Measurements from ENCODE around the gene HAAO.
"Not testable (repeated sequence)": the region's sequence is repeated elsewhere in the genome, so short reads cannot be mapped to it uniquely, and the experiment has no call there.

The HAAO gene

DNA sequence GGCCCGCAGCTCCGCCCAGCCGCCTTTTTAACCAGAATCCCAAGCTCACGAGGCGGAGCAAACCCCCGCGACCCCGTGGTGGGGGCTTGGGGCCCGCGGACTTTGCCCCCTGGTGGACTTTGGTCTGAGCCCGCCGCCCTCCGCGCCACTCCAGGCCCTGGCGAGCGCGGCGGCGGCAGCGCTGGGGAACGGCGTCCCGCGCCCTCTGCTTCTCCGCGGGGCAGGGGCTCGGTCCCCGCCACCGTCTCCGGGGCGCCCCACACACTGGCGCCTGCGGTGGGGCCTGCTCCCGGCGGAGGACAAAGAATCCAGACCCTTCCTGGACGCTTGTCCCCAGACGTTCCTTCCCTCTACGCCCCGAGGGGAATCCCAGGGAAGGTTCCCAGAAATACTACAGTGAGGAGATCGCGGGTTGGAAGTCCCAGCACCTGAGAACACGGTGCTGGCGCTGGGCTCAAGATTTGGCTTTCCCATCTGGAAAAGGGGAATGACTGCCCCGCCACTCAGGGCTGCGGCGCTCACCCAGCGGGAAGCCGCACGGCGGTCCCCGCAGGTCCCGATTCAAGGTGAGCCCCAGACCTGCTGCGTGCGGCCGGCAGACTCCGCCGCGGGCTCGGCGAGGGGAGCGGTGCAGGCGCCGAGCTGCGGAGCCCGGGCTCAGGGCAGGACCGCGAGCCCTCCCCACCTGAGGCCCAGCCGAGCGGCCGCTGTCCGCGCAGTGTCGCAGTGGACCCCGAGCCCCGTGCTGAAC is at the start of gene HAAO:
Gene HAAO (minus strand): TSS at position 1 of the 751 bp plus-strand sequence. CDS start 47 bp downstream, outside the sequence.
- peak within 1 kb of the TSS; percentile 58 for H3K4me3 ChIP-seq
- DNase-seq (ENCODE audit: low spot score in 2 of 2), result peak; percentile 58 to 79
- in situ Hi-C loops (cut with MboI; ENCODE audit: low sequenced_read_pairs), result no loop called here

DNA sequence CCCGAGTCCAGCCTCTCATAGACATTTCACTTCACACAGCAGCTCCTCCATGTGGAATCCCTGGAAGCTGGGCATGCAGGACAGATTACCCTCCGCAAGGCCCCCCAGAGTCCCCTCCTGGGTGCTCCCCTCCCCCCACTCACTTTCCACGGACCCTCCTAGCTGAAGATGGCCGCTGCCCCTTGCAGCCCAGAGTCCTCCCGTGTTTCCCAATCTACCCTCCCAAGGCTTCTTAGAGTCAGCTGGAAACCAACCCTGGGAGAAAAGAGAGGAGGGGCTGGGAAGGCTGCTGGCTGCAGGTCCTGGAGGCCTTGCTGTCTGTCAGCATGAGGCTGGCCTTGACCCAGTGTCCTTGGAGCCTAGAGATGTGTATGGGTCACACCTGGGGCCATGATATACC is 49.0 kb upstream of the HAAO start:
- no peaks in the 10 kb centered on the region for H3K36me3 ChIP-seq (replicated peaks)
- DNase-seq (ENCODE audit: low spot score in 2 of 2), result no peak
- H3K9me3 ChIP-seq, result no peaks in the 10 kb centered on the region
- H3K4me3 ChIP-seq, result no peak overlapping the region
- no peaks in the 10 kb centered on the region for H3K27me3 ChIP-seq (ENCODE audit: low read depth)
- H3K4me1 ChIP-seq, result peaks cover 2% of the 10 kb centered on the region; the same call in 1 of the 2 replicates
- in situ Hi-C loops (cut with MboI; ENCODE audit: low sequenced_read_pairs), result no loop called here

More for the DNA sequence above, at the start of gene HAAO:
- H3K9me3 ChIP-seq, result no peaks in the 10 kb centered on the region
- H3K27me3 ChIP-seq (ENCODE audit: low read depth), result no peaks in the 10 kb centered on the region
- peaks cover 5% of the 10 kb centered on the region for H3K36me3 ChIP-seq (replicated peaks)
- H3K4me1 ChIP-seq, result peaks cover 21% of the 10 kb centered on the region

DNA sequence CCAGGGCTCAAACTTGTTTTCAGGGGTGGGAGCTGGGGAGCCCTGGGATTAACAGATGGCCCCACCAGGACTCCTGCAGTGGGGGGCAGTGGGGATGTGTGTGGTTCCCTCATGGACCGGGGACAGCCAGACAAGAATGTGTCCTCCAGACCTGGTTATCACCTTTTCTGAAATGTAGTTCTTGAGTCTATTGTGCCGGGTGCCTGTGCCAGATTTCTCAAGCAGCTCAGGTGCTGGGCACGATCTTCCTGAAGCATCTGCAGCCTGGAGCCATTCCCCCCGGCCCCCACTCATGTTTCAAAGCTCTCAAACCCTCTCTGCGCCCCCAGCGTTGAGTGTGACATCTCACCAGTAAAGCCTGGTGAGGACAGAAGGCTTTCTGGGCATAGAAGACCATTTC is 48.4 kb upstream of the HAAO start:
- no peak for DNase-seq (ENCODE audit: low spot score in 2 of 2)
- Histone ChIP-seq H3K27me3 (ENCODE audit: low read depth) (no peaks in the 10 kb centered on the region), H3K36me3 (replicated peaks) (no peaks in the 10 kb centered on the region), H3K4me3 (no peak overlapping the region), H3K9me3 (no peaks in the 10 kb centered on the region), H3K4me1 (peaks cover 2% of the 10 kb centered on the region; the same call in 1 of the 2 replicates)
- in situ Hi-C loops (cut with MboI; ENCODE audit: low sequenced_read_pairs), result no loop called here

DNA sequence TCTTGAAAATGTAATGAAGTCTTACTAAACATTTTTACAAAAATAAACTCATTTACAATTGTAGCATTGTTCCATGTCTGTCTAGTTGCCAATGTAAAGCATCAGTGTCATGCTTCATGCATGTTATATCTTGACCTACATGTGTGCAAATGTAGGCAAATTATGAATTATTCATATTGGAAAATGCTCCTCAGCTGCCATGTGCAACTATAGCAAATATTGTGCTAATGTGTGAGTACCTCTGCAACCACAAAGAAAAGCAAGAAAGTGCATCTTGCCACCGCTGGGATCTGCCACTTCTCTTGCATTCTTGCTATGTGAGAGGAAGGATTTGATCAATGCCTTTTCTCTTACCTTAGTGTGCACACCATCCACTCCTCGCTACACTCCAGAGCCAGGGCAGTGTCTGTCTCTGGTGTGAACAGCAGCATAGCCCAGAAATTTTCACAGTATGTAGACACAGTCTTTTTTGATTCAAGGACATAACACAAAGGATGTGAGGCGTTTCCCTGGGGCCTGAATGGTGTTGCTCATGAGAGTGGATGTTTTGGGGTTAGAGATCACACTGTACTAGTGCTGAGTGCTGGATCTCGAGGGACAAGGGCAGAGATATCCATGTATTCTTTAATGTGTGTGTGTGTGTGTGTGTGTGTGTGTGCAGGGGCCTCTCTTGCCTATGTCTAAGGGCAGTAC is 47.6 kb upstream of the HAAO start:
- Histone ChIP-seq H3K4me3 (no peak overlapping the region), H3K4me1 (peaks cover 2% of the 10 kb centered on the region; the same call in 1 of the 2 replicates), H3K9me3 (no peaks in the 10 kb centered on the region), H3K36me3 (replicated peaks) (no peaks in the 10 kb centered on the region), H3K27me3 (ENCODE audit: low read depth) (no peaks in the 10 kb centered on the region)
- no peak for DNase-seq (ENCODE audit: low spot score in 2 of 2)
- in situ Hi-C loops (cut with MboI; ENCODE audit: low sequenced_read_pairs), result no loop called here

DNA sequence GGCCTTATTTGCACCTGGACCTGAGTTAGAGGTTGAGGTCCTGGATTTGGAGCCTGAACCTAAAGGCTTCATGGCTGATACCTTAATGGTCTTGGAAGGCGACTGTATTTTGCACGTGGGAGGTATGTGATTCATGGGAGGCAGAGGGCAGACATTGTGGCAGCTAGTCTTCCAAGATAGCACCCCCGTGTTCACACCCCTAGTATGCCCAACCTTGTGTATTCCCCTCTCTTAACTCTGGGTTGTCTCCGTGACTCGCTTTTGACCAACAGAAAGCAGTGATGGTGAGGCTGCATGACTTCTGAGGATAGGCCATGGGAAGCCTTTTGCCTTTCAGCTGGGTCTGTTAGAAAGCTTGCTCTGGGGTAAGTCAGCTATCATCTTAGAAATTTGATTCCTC is 45.8 kb upstream of the HAAO start:
- no peak for DNase-seq (ENCODE audit: low spot score in 2 of 2)
- in situ Hi-C loops (cut with MboI; ENCODE audit: low sequenced_read_pairs), result no loop called here
- Histone ChIP-seq H3K36me3 (replicated peaks) (no peaks in the 10 kb centered on the region), H3K4me3 (no peak overlapping the region), H3K9me3 (no peaks in the 10 kb centered on the region), H3K4me1 (peaks cover 2% of the 10 kb centered on the region; the same call in 1 of the 2 replicates), H3K27me3 (ENCODE audit: low read depth) (no peaks in the 10 kb centered on the region)

DNA sequence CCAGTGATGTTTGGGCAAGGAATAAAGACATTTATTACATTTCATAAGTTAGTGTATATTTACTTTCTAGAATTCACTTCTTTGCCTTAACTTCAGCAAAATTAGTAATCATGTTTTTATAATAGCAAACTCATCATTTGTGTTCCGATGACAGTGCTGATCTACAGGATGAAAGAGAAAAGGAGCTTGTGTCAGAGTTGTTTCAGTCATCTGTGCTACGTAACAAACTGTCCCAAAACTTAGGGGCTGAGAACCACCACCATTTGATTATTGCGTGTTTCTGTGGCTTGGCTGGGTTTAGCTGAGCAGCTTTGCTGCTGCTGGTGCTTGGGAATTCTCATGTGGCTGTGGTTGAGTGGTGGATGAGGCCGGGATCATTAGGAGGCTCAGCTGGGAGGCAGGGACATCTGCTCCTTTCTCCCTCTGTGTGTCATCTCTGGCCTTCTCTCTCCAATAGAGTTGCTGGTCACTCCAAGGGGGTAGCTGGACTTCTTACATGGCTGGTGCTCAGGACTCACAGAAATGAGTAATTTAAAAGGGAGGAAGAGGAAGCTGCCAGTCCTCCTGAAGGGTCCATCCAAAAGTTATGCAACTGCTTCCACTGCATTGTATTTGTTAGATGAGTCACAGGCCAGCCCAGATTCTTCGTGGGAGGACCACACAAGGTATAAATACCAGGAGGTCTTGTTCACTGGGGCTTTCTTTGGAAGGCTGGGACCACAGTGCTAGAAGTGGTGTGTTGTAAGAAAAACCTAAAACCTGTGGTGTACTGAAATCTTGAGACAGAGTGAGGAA is 43.4 kb upstream of the HAAO start:
- in situ Hi-C loops (cut with MboI; ENCODE audit: low sequenced_read_pairs), result no loop called here
- Histone ChIP-seq H3K36me3 (replicated peaks) (no peaks in the 10 kb centered on the region), H3K4me1 (peaks cover 8% of the 10 kb centered on the region), H3K4me3 (no peak overlapping the region), H3K9me3 (no peaks in the 10 kb centered on the region), H3K27me3 (ENCODE audit: low read depth) (no peaks in the 10 kb centered on the region)
- DNase-seq (ENCODE audit: low spot score in 2 of 2), result no peak

DNA sequence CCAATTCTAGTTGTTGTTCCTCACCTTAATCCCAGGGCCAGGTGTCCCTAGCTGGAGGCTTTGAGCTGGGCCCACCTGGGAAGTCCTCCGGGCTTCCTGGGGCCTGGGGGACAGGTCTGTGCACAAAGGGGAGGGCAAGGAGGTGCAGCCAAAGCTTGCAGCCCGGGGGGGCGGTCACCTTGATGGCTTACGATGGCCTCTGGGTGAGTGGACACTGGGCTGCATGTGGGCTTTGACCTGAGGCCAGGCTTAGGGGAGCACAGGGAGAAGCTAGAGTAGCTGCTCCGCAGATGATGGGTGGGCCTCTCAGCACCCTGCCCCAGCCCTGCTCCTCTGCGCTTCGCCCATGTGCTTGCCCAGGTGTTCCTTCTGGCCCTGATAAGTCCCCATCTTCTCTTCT is 41.8 kb upstream of the HAAO start:
- no peaks in the 10 kb centered on the region for H3K9me3 ChIP-seq
- no peaks in the 10 kb centered on the region for H3K27me3 ChIP-seq (ENCODE audit: low read depth)
- no peak for DNase-seq (ENCODE audit: low spot score in 2 of 2)
- peaks cover 19% of the 10 kb centered on the region for H3K4me1 ChIP-seq
- no peak overlapping the region for H3K4me3 ChIP-seq
- in situ Hi-C loops (cut with MboI; ENCODE audit: low sequenced_read_pairs), result no loop called here
- H3K36me3 ChIP-seq (replicated peaks), result no peaks in the 10 kb centered on the region

DNA sequence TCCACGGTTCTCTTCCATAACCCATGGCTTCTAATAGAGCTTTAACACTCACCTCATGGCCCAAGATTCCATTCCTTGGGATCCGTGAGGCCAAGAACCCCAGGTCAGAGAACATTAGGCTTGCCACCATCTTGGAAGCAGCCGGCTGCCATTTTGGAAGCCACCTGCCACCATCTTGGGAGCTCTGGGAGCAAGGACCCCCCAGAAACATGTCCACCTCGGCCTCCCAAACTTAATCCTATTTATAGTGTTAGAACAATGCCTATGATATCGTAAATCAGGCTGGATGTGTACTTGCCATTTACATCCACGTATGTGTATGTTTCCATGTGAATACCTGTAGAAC is 39.9 kb upstream of the HAAO start:
- peaks cover 25% of the 10 kb centered on the region for H3K4me1 ChIP-seq
- no peaks in the 10 kb centered on the region for H3K36me3 ChIP-seq (replicated peaks)
- H3K27me3 ChIP-seq (ENCODE audit: low read depth), result no peaks in the 10 kb centered on the region
- in situ Hi-C loops (cut with MboI; ENCODE audit: low sequenced_read_pairs), result no loop called here
- no peak for DNase-seq (ENCODE audit: low spot score in 2 of 2)
- H3K9me3 ChIP-seq, result no peaks in the 10 kb centered on the region
- H3K4me3 ChIP-seq, result no peak overlapping the region

DNA sequence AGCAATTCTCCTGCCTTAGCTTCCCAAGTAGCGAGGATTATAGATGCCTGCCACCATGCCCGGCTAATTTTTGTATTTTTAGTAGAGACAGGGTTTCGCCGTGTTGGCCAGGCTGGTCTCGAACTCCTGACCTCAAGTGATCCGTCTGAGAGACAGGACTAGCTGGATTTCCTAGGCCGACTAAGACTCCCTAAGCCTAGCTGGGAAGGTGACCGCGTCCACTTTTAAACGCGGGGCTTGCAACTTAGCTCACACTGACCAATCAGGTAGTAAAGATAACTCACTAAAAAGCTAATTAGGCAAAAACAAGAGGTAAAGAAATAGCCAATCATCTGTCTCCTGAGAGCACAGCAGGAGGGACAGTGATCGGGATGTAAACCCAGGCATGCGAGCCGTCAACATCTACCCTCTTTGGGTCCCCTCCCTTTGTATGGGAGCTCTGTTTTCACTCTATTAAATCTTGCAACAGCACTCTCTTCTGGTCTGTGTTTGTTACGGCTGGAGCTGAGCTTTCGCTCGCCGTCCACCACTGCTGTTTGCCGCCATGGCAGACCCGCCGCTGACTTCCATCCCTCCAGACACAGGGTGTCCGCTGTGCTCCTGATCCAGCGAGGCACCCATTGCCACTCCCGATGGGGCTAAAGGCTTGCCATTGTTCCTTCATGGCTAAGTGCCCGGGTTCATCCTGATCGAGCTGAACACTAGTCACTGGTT is 39.3 kb upstream of the HAAO start:
- in situ Hi-C loops (cut with MboI; ENCODE audit: low sequenced_read_pairs); H3K4me3 ChIP-seq; H3K36me3 ChIP-seq (replicated peaks); H3K9me3 ChIP-seq; H3K27me3 ChIP-seq (ENCODE audit: low read depth); DNase-seq (ENCODE audit: low spot score in 2 of 2): not testable (repeated sequence)
- H3K4me1 ChIP-seq, result peaks cover 25% of the 10 kb centered on the region

DNA sequence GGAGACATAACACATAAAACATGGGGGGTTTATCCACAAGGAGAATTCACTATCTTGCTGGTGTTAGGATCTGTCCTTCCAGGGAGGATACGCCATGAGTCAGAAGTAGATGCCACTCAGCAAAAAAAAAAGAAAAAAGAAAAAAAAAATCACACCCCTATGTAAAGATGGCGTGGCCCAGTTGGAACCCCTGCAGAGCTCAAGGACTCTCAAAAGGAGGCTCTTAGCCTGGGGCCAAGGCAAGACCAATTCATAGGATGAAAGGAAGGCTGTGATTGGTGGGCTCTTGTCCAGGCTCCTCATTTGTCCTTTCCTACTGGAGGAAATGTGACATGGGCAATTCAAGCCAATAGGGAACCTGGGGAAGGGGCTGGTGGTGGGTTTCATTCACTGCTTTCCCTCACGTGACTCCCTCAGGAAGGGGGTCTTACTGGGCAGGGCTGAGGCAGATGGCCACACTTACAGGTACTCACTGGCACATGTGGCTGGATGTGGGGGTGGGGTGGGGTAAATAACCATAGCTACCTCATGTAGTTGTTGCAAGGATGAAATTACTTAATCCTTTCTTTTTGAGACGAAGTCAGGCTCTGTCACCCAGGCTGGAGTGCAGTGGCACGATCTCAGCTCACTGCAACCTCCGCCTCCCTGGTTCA is 38.7 kb upstream of the HAAO start:
- no peak overlapping the region for H3K4me3 ChIP-seq
- no peaks in the 10 kb centered on the region for H3K36me3 ChIP-seq (replicated peaks)
- peaks cover 25% of the 10 kb centered on the region for H3K4me1 ChIP-seq
- H3K9me3 ChIP-seq, result no peaks in the 10 kb centered on the region
- peak in 1 of 2 experiments; percentile 65 for DNase-seq (ENCODE audit: low spot score in 2 of 2)
- H3K27me3 ChIP-seq (ENCODE audit: low read depth), result no peaks in the 10 kb centered on the region
- in situ Hi-C loops (cut with MboI; ENCODE audit: low sequenced_read_pairs), result no loop called here

DNA sequence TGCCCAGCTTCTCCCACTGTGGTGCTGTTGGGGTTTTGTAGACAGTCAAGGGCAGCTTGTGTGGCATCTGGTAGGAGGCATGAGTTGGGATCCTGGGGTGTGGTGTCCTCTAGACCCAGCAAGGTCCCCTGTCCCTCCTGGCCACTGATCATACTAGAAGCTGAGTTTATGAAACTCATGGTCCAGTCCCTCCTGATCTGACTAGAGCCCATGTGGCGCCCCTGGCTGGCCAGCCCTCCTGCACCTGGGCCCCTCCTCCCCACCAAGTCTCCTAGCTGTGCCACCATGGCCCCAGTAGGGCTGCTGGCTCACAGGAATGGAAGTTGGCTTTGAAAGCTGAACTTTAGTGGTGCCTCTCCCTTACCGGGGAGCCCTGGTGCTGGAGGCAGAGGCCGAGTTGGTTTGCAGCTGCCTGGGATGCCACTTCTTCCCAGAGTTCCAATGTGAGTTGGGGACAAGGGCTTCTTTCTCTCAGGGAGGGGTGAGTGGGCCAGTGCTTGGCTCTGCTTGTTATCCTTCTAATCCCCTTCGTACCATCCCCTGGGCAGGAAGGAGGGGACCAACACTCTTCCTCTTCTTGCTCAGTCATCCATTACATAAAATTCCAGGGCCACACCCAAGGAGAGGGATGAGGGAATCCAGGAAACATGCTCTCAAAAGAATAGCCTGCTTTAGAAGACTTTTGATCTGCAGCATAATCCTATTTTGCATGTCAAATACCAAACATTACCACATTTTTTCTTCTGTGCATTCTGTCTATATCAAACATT is 37.5 kb upstream of the HAAO start:
- no peak overlapping the region for H3K4me3 ChIP-seq
- DNase-seq (ENCODE audit: low spot score in 2 of 2), result peak; percentile 89 to 99
- in situ Hi-C loops (cut with MboI; ENCODE audit: low sequenced_read_pairs), result loop anchor here (5.0 kb wide), 2 partner anchors 397 to 657 kb away; partner anchors contain the start of gene ZFP36L2
- no peaks in the 10 kb centered on the region for H3K27me3 ChIP-seq (ENCODE audit: low read depth)
- no peaks in the 10 kb centered on the region for H3K36me3 ChIP-seq (replicated peaks)
- peaks cover 25% of the 10 kb centered on the region for H3K4me1 ChIP-seq
- H3K9me3 ChIP-seq, result no peaks in the 10 kb centered on the region
